HG03060 (cell line): Measurements from ENCODE around the gene SLC23A2.
"Not testable (repeated sequence)": the region's sequence is repeated elsewhere in the genome, so short reads cannot be mapped to it uniquely, and the experiment has no call there.

Experiments used
- ATAC-seq: cut with Tn5 transposase; IDR thresholded peaks from one replicate; pipeline ENCODE4 v1.9.1; 2021; ENCODE audit warnings: low read depth, moderate number of reproducible peaks; ENCODE audit not compliant: unreplicated experiment

The SLC23A2 gene

GRCh38 chr20:4942331-4942730 lies 59.0 kb downstream of the SLC23A2 start:
- no peak for ATAC-seq

DNA sequence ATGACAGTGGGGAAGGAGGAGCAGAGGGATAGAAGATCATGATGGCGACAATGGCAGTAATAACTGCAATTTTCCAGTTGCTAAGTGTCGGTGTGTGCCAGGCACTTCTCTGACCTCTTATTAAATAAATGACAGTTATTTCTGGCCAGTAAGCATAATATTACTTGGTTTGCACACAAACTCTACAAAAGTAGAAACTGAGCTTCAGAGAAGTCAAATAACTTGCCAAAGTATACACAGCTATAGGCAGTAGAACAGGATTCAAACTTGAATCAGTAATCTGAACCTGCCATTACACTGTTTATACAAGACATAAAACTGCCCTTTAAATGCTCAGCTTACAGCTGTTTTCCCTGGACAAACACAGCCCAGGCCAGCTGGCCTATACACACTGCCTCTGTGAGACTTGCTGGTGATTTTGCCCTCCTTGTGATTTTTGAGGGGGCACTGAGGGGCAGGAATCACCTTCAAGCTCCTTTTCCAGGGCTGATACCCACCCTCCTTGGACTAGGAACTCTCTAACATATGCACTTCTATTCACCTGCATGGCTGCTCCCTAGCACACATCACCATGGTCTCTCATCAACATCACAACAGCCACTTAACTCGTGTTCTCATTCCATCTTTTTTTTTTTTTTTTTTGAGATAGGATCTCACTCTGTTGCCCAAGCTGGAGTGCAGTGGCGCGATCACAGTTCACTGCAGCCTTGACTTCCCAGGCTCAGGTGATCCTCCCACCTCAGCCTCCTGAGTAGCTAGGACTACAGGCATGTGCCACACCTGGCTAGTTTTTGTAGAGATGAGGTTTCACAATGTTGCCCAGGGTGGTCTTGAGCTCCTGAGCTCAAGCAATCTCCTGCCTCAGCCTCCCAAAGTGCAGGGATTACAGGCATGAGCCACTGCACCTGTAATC lies 63.6 kb downstream of the SLC23A2 start:
- ATAC-seq = no peak

GRCh38 chr20:4936851-4937406 lies 64.4 kb downstream of the SLC23A2 start:
- ATAC-seq = no peak

GRCh38 chr20:4936392-4936850 lies 64.9 kb downstream of the SLC23A2 start:
- no peak for ATAC-seq

- ATAC-seq = no peak
Observed at GRCh38 chr20:4932061-4932460, 69.2 kb downstream of the SLC23A2 start.

- no peak for ATAC-seq
Observed at GRCh38 chr20:4929686-4930397, 71.5 kb downstream of the SLC23A2 start.

- no peak for ATAC-seq
Observed at GRCh38 chr20:4926531-4927156, 74.7 kb downstream of the SLC23A2 start.

GRCh38 chr20:4925842-4926530 lies 75.3 kb downstream of the SLC23A2 start:
- no peak for ATAC-seq

DNA sequence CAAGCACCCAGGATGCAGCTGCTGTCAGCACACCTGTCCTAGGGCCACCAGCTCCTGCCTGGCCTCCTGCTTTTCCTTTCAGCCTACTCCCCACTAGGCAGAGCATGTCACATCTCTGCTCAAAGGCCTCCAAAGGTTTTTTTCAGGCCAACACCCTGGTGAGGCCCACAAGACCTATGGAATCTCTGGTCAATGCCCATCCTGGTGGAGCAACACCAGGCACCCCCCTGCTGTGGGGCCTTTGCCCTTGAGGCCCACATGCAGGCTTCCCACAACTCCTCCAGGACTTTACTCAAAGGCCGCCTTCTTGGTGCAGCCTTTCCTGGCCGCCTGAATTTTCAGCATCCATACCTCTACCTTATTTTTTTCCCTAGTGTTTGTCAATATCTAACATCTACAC lies 76.9 kb downstream of the SLC23A2 start:
- ATAC-seq = no peak

GRCh38 chr20:4924032-4924431 lies 77.3 kb downstream of the SLC23A2 start:
- no peak for ATAC-seq

DNA sequence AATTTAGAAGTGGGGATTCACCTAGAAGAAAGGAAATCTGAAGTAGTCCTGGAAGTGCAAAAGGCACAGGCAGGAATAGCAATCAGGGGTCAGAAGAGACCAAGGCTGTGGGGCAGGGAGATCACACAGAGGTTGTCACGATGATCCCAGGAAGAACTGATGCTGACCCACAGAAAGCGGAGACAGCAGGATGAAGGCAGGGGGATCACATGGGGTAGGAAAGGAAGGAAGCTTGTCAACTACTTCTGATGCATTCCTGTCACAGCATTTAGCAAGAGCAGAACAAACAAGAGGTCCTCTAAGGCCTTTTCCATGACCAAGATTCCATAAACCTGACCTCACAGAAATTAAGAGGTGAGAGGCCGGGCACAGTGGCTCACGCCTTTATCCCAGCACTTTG lies 79.1 kb downstream of the SLC23A2 start:
- no peak for ATAC-seq

DNA sequence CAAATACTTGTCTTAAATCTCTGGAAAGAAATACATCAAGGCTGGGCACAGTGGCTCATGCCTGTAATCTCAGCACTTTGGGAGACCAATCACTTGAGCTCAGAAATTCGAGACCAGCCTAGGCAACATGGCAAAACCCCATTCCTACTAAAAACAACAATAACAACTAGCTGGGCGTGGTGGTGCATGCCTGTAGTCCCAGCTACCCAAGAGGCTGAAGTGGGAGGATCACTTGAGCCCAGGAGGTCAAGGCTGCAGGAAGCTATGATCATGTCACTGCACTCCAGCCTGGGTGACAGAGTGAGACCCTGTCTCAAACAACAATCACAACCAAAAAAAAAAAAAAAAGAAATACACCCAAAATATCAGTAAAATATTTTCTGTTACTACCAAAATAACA lies 80.0 kb downstream of the SLC23A2 start:
- ATAC-seq = not testable (repeated sequence)

GRCh38 chr20:4920655-4921054 lies 80.7 kb downstream of the SLC23A2 start:
- ATAC-seq = no peak

DNA sequence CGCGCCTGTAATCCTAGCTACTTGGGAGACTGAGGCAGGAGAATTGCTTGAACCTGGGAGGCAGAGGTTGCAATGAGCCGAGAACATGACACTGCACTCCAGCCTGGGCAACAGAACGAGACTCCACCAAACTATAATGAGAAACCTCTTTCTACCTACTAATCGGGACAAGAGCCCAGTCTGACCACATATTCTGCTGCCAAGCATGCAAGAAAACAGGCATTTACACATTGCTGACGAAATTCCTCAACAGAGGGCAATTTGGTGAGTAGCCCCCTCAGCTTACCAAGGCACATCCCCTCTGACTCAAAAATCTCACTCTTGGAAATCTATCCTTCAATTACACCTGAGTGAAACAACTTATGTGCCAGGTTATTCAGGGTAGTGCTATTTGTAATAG lies 81.2 kb downstream of the SLC23A2 start:
- no peak for ATAC-seq

DNA sequence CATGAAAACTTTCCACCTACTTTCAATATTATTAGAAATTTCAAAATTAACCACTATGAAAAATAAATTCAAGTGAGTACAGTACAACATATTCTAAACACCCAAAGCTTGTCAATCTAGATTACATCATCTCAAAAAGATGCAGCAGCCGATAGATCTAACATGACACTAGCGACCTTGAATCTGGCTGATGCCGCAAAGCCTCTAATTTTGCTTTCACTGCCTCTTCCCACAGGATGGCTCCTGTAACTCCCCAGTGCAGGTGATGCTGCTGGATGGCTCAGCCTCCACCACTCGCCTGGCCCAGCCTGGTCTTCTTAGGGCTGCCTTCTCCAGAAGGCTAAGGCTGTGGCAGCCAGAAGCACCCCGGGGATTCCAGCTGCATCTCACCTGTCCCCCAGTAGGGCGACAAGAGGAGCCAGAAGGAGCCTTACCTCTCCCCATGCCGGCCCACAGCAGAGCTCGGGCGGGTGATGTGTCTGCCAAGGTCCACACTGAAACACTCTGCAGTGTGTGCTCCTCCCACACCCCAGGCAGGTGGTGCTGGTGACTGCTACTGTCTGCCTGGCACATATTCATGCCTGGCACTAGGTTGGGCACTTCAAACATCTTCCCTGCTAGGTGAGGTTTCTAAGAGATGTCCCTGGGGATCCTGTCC lies 82.1 kb downstream of the SLC23A2 start:
- no peak for ATAC-seq

- ATAC-seq = no peak
Observed at GRCh38 chr20:4918473-4918872, 82.8 kb downstream of the SLC23A2 start.

- ATAC-seq = no peak
Observed at GRCh38 chr20:4916971-4917881, 84.1 kb downstream of the SLC23A2 start.

DNA sequence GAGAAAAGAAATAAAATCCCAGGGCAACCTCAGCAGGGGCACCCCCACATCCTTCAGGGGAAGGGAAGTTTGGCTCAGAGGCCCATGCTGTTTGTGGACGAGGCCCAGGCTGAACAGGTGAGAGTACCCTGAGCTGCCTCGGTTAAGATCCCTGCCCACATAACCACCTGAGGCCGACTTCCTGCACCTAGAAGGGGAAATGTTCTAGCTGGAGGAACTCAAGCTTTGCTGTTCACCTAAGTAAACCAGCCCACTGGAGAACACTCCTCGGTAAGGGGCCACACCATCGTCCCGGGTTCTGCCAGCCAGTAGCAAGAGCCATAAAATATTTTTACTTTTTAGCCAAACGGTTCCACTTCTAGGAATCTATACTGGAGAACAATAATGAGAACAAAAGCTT lies 88.2 kb downstream of the SLC23A2 start:
- ATAC-seq = no peak
